Retina (tissue), 1 donor: Measurements from ENCODE around the gene C5orf46.
A peak's percentile ranks its signal among the peaks of the same experiment; 100 is the strongest.
"Not testable (repeated sequence)": the region's sequence is repeated elsewhere in the genome, so short reads cannot be mapped to it uniquely, and the experiment has no call there.

ENCODE experiments used
- DNase-seq: peaks from one replicate; pipeline ENCODE4 v3.0.0-alpha.2; 2016

The C5orf46 gene

DNA sequence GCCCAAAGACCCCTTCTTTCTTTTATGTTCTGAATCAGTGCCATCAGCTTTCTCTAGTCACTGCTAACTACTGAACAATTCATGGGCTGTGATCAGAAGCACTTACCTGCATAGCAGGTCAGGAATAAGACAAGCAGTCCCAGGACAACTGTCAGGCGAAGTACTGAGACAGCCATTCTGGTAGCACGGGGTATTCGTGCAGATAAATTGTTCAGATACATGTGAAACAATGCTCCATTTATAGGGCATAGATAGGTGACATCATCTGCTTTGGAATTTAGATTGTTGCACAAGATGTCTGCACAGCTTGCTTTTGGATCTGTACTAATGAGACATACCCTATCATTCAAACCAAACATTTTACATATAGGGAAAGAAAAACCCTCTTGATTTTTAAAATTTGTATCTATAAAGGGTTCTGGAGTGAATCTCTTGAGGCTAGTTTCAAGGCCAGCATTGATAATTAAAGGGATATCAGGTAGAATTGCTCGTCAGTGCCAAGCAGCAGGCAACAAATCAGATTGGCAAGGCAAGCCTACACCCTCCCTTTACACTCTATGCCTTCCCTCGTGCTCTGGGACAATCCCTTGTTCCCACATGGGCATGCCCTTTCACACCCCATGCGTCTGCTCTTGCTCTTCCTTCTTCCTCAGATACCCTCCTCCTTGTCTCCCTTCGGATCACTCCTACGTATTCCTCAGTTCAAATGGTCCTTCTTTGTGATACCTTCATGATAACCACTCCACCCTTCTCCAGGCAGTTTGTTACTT, at the start of gene C5orf46:
TSS of gene C5orf46 (minus strand) at position 213 of the 770 bp plus-strand sequence. CDS start at position 176, 37 bp downstream.
- DNase-seq: peak; percentile 10

DNA sequence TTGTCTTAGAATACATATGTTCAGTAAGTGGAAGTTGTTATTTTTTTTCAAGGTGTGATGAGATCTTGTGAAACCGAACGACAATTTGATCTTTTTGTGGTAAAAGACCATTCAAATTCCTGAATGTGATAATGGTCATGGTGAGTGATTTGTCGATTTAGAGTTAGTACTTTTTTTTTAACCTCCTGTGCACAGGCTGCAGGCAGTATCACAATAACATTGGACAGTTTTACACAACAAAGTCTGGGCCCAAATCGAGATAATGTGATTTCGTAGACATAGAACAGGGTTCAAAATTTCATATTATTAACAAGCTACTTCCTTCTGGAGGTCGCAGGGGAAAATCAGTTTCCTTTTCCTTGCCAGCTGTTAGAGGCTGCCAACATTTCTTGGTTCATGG, 48.6 kb upstream of the C5orf46 start:
- no peak for DNase-seq

- no peak for DNase-seq
Observed at GRCh38 chr5:147949711-147950573, 43.6 kb upstream of the C5orf46 start.

GRCh38 chr5:147946658-147947274, 40.4 kb upstream of the C5orf46 start:
- DNase-seq: not testable (repeated sequence)

DNA sequence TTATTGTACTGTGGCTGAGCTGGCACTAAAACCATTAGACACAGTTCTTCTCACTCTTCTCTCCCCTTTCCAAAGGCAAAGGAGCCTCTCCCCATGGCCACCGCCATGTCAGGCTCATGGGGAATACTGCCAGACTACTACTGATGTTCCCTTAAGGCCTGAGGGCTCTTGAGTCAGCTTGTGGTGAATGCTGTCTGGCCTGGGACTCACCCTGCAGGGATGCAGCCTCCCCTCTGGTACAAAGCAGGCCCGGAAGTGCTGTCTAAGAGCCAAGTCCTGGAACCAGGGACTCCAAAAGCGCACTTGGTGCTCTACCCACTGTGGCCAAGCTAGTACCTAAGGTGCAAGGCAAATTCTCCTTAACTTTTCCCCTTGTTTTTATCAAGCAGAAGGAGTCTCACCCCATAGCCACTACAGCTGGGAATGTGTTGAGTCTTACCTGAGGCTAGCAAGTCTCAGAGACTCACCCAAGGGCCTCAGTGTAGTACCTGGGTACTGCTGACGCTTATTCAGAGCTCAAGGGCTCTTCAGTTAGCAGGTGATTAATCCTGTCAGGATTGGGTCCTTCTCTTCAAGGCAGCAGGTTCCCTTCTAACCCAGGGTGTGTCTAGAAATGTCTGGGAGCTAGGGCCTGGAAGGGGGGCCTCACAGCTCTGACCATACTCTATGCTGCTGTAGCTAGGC, 33.2 kb upstream of the C5orf46 start:
- DNase-seq: no peak

GRCh38 chr5:147935032-147935431, 28.7 kb upstream of the C5orf46 start:
- no peak for DNase-seq

DNA sequence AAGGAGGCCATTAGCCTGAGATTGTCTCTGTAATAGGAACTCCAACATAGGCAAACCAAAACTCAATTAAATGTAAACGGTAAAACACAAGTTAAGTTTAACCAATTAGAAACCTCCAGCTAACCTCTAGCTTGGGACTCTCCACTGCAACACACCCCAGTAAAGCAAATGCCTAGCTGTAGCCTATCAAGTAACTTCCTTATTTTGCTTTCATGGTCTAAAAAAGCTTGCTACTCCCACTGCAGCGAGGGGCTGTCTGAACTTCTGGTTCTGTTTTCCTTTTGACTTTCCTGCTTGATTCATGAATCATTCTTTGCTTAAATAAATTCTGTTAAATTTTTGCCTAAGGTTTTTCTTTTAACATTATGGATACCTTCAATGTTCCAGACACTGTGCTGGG, 24.4 kb upstream of the C5orf46 start:
- DNase-seq: no peak

GRCh38 chr5:147927901-147928300, 21.6 kb upstream of the C5orf46 start:
- DNase-seq: no peak

GRCh38 chr5:147925020-147925419, 18.7 kb upstream of the C5orf46 start:
- DNase-seq: no peak

- no peak for DNase-seq
Observed at GRCh38 chr5:147921136-147921535, 14.8 kb upstream of the C5orf46 start.

DNA sequence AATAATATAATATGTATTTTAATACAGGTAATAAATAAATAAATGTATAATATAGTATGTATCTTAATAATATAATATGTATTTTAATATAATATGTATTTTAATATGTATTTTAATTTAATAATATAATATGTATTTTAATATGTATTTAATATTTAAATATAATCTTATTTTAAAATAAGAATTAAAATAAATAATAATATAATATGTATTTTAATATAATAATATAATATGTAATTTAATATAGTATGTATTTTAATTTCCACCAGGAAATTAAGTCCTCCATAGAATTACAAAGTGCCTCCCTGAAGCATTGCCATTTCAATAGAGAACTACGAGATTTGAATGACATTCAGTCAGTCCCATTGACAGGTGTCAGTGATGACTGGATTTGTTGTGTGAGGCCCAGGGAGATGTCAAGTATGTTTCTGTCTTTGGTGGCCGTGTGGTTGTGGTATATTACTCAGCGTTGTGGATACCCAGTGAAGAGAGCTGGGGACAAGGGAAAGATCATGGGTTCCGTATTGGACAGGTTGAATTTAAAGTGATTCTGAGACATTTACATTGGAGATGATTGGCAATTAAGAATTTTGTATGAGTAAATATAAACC, 14.2 kb upstream of the C5orf46 start:
- DNase-seq: no peak

DNA sequence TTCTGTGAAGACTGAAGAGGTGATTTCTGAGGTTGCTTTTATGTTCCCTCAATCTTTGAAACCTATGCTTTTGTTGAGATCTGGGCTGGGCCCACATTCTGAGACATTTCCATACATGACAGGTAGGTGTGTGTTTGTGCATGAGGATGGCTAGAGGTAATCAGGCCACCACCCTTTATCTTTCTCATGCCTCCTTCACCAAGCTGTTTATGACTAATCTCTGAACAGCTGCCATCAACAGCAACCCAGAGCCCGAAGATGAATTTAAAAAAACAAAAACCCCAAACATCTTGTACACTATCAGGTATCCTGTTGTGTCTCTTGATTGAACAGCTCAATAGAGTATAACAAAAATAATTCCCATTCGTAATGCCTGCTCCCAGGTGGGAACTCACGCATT, 12.6 kb upstream of the C5orf46 start:
- DNase-seq: no peak

GRCh38 chr5:147918101-147918685, 11.9 kb upstream of the C5orf46 start:
- no peak for DNase-seq

DNA sequence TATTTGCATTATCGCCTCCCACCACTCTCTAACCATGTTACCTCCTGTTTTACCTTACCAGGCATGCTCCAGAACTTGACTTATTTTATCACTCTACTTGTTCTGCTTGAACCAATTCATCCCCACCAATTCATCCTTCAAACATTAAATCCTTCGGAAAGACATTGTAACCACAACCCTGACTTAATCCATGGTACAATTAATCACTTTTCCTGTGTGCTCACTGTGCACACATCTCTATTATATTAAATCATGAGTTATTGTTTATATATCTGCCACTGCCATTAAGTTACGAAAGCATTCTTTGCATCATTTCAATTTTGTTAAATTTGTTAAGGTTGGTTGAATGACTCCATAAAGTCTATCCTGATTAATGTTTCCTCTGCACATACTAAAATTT, 7.4 kb upstream of the C5orf46 start:
- no peak for DNase-seq

DNA sequence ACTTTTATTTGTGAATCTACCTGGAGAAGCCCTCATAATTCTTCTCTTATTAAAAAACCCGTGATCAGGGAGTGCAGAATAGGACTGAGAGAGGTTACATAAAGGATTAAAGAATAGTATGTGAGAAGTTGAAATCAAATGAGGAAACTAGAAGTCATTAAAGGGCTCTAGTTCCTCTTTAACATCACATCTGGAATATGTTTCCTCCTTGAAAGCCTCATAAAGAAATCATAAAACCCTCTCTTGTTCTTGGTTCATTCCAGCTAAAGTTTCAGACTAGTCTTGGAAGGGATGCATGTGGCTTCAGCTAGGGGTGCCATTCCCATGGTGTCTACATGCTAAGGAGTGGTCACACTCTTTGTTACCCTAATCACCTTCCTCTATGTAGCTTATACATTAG, 5.7 kb upstream of the C5orf46 start:
- no peak for DNase-seq

DNA sequence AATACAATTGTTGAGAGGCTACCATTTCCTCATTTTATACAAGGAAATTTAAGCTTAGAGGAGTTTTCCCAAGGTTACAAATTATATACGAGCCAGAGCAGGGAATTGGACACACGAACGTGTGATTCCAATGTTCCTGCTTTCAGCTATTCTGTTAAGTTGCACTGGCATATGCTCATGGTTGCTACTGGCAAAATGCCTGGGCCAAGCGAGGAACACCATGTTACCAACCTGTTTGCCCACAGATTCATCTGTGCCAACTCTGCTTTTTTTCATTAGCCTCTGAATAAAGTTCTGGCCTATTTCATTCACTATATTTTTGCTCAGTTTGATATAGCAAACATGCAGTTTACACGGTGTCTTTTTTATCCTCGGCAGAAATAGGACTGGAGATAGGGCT, 5.1 kb upstream of the C5orf46 start:
- DNase-seq: no peak

DNA sequence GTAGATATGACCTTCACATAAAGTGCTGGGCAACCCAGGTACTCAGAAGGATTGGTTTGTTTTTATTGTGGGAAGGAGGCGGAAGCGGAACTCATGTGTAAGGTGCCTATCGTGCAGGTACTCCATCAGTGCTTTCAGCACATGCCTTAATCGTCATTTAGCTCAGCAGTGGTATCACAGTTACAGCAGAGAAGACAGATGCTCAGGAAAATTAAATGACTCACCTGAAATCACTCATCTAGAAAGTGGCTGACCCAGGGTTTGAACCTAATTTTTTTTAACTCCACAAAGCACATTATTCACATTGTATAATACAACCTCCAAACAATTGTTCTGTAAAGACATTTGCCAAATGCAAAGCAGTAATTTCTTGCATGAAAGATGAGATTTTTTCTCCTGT, 2.2 kb downstream of the C5orf46 start:
- no peak for DNase-seq

DNA sequence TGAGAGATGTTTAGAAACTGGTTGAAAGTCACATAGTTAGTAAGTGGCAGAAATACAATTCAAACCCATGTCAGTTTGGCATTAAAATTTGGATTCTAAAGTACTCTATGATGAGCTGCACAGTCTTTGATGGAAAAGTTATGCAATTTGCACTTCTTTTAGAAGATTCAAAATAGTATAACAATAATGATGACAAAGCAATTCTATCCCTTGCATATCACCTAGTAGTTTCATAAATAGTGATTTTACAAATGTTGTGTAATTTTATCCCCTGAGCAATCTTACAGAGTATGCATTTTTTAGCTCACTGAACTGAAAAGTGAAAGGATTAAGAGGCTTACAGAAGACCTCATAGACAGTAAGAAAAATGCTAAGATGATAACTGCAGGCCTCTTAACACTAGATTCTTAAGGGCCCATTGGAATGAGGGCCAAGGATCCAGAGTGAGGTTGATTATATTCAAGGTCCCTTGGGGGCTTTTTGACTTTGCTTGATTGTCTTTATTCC, 3.7 kb downstream of the C5orf46 start:
- no peak for DNase-seq

GRCh38 chr5:147901599-147902039, 4.7 kb downstream of the C5orf46 start:
- no peak for DNase-seq

DNA sequence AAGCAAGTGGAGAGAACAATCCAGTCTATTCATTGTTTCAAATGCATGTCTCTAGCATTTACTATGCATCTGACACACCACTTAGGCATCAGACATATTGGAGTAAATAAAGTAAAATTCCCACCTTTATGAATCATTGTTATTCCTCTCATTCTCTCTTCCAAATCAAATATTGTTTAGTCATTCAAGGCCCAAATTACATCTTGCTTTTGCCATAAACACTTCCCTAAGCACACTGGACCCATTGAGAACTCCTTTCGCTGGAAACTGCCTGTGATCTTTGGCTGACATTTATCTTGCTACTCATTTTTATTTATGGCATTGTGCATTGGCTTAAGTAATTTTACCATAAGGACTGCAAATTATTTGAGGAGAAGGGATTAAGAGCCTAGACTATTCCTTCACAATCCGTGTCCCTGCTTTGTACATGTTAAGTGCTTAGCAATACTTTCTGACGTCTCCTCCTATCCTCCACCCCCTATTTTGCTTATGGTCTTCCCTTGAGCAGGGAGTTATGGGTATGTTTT, 7.4 kb downstream of the C5orf46 start:
- no peak for DNase-seq

DNA sequence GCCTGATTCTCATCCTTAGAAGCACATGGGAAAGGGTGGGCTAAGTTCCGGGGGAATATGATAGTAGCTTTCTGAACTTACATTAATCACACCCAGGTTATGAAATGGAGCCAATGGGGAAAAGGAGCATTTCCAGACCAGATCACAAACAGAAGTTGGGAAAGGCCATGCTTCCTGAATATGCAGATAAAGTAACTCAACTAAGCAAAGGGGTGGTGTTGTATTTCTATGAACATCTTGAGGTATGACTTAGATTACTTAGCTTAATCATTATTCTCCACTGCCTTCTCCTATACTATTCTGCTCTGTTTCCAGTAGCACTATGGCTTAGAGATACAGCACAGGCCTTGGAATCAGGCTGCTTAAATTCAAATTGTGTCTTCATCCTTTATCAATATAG, 10.5 kb downstream of the C5orf46 start:
- DNase-seq: no peak

DNA sequence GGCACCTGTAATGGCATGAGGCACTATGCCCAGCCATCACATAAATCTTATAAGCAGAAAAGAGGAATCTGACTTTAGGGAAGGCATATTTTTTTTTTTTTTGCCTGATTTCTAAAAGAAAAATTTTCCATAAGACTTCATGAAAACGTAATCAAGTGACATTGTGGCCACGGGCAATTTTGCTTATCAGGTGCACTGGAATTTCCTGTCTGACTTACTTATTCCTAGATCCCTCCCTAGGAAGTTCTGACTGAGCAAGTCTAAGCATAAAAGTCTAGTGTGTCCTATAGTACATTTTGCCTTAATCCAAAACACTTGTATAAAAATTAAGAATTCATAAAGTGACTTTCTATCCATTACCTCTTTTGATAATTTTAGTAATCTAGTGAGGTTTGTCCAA, 12.5 kb downstream of the C5orf46 start:
- DNase-seq: no peak
